ENCODE data around the gene TAC3.
"Not testable (repeated sequence)": the region's sequence is repeated elsewhere in the genome, so short reads cannot be mapped to it uniquely, and the experiment has no call there.

Gene TAC3

DNA sequence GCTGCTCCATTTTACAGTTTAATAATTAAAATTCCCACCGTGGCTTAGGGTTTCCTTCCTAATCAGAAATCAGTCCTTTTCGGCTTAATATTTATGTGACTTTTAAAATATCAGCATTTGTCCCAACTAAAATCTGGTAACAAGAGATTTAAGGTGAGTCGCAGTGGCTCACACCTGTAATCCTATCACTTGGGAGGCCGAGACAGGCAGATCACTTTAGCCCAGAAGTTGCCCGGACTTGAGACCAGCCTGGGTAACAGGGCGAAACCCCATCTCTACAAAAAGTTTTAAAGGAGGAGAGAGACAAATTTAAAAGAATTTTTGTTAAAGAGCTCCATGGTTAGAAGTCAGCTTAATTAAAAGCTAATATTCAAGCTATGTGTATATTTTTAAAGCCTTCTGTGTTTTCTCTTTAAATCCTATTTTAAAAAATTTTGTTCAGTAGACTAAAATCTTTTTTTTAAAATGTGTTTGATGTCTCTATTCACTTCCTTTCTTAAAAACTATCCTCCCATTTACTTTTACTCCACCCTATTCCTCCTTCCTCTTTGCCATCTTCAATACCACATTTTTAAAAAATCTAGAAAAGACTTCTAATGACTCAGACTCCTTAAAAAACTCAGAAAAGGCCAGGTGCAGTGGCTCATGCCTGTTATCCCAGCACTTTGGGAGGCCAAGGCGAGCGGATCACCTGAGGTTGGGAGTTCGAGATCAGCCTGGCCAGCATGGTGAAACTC, 3.8 kb upstream of the TAC3 start:
- Histone ChIP-seq H3K4me3 (no peak overlapping the region), H3K27ac (no peak overlapping the region)
- no peak for TF ChIP-seq CTCF (IDR thresholded peaks at IDR 0.05)
- DNase-seq (ENCODE audit: low spot score) = no peak

DNA sequence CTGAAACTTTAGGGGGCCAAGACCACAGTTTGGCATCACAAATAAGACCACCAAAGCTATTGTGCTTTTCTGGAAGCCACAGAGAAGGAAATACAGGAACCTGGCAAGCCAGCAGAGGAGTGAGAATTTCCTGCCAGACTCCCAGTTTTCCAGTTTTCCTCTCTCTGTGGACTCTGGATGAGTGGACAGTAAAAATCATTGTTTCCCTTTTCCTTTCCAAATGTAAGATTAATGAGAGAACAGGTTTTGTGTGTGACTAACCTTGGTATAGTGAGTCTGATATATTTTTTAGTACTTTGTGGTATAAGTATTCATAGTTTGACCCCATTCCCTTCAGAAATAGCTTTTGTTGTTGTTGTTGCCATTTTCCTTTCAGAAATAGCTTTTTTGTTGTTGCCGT, 2.6 kb upstream of the TAC3 start:
- no peak for DNase-seq (ENCODE audit: low spot score)
- no peak overlapping the region for H3K4me3 ChIP-seq
- no peak for TF ChIP-seq CTCF (IDR thresholded peaks at IDR 0.05)
- H3K27ac ChIP-seq = no peak overlapping the region

DNA sequence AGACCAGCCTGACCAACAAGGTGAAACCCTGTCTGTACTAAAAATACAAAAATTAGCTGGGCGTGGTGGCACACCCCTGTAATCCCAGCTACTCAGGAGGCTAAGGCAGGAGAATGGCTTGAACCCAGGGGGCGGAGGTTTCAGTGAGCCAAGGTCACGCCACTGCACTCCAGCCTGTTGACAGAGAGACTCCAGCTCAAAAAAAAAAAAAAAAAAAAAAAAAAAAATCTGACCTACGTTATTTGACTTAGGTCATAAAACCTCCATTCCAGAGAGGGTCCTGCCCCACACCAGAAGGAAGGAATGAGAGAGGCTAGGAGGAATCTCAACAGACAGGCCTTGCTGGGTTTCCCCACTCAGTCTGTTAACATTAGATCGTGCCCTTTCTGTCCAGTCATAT, 2.0 kb upstream of the TAC3 start:
- not testable (repeated sequence) for H3K4me3 ChIP-seq; H3K27ac ChIP-seq; DNase-seq (ENCODE audit: low spot score)

DNA sequence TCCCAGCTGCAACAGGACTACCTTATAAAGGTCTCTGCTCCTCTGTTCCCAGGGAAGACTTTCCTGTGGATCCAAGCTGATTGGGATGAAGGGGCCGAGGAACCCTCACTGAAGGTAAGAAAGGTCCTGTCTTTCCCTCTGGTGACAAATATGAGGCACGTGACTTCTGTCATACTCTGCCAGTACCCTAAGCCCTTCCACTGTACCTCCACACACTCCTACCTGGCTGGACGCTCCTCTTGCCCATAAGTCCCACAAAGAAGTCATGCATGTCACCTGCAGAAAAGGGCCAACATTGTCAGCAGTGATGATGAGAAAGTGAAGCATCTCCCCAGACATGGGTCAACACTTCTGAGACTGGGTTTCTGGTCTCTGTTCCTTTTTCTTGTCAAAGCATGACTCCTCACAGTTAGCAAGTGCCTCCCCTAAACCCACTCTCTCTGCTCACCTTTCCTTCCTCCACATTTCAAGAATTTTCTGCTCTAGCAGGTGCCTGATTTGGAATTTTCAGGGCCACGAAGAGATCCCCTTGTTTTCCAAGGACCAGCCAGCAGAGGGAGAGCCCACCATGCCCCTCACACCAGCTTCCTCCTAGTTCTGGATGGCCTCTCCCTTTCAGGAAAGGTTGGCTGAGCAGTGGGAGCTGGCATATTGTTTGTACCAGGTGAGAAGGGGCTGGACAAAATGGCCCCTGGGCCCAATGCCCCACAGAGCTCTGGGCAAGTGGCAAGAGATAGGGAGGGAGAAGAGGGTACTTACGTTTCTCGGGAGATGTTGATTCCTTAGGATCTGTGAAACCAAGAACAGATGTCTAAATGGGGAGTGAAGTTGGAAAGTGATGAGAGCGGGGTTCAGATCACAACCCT, 3.5 kb downstream of the TAC3 start:
- TF ChIP-seq CTCF (IDR thresholded peaks at IDR 0.05) = no peak
- no peak for DNase-seq (ENCODE audit: low spot score)
- Histone ChIP-seq H3K4me3 (no peak overlapping the region), H3K27ac (no peak overlapping the region)

- TF ChIP-seq CTCF (IDR thresholded peaks at IDR 0.05) = no peak
- Histone ChIP-seq H3K4me3 (no peak overlapping the region), H3K27ac (no peak overlapping the region)
- no peak for DNase-seq (ENCODE audit: low spot score)
Measured at GRCh38 chr12:57011438-57012424, 4.6 kb downstream of the TAC3 start.

GRCh38 chr12:57010627-57011247, 5.6 kb downstream of the TAC3 start:
- TF ChIP-seq CTCF (IDR thresholded peaks at IDR 0.05) = no peak
- H3K27ac ChIP-seq = no peak overlapping the region
- H3K4me3 ChIP-seq = no peak overlapping the region
- DNase-seq (ENCODE audit: low spot score) = no peak
